PC-9 (cell line): Measurements from ENCODE around the gene PSMB7. TPM values are rescaled to one million over a fixed set of nuclear protein-coding genes. Genes with fewer than 3 reads are reported as not detected.

Source experiments
- BruUV-seq: library from RNA; stranded (reverse); fragments of 400-500 nt; replicated peaks from 2 replicates; lab custom pipeline; 2021; lab: Mats Ljungman, UMichigan
- CTCF ChIA-PET: fragments of 300-600 bp; sonication (Branson Sonifier 250); formaldehyde crosslinking; loops from one replicate; lab custom pipeline; 2022; ENCODE audit warnings: antibody characterized with exemption; lab: Charles Lee
- POLR2A ChIA-PET: fragments of 300-600 bp; sonication (Branson Sonifier 250); formaldehyde crosslinking; loops from one replicate; lab custom pipeline; 2022; ENCODE audit warnings: antibody characterized with exemption; ENCODE audit not compliant: unreplicated experiment; lab: Charles Lee
- DNase-seq, 2 experiments: peaks; one replicate each; pipeline versions ENCODE4 v3.0.0 to v3.0.0-alpha.2; 2015 to 2022; ENCODE audit warnings: mixed read lengths in 1 of 2
- H2AFZ ChIP-seq: fragments of 200-600 bp; sonication (generic); 2 replicates; pipeline ENCODE4 v1.8.1; 2017; ENCODE audit warnings: antibody characterized with exemption
- H3F3A ChIP-seq: fragments of 200-600 bp; sonication (generic); 2 replicates; pipeline ENCODE4 v1.8.1; 2017; ENCODE audit warnings: antibody characterized with exemption, mild to moderate bottlenecking, low read depth; ENCODE audit not compliant: insufficient read depth
- H3K27ac ChIP-seq: fragments of 200-600 bp; sonication (generic); 2 replicates; pipeline ENCODE4 v1.6.1; 2016; ENCODE audit warnings: mixed run types
- H3K27me3 ChIP-seq: fragments of 200-600 bp; sonication (generic); 2 replicates; pipeline ENCODE4 v1.6.1; 2016; ENCODE audit warnings: low read depth, mixed run types; ENCODE audit not compliant: insufficient read depth
- H3K36me3 ChIP-seq: fragments of 200-600 bp; sonication (generic); 2 replicates; pipeline ENCODE4 v1.6.1; 2016; ENCODE audit warnings: low read depth, mixed run types
- H3K4me1 ChIP-seq: fragments of 200-600 bp; sonication (generic); replicated peaks from 2 replicates; pipeline ENCODE4 v1.6.1; 2016; ENCODE audit warnings: mixed run types; ENCODE audit not compliant: insufficient read depth
- H3K4me2 ChIP-seq: fragments of 200-600 bp; sonication (generic); 2 replicates; pipeline ENCODE4 v1.6.1; 2017; ENCODE audit warnings: mixed run types
- H3K4me3 ChIP-seq: fragments of 200-600 bp; sonication (generic); 2 replicates; pipeline ENCODE4 v1.6.1; 2016; ENCODE audit warnings: mixed run types
- H3K79me2 ChIP-seq: fragments of 200-600 bp; sonication (generic); 2 replicates; pipeline ENCODE4 v1.6.1; 2017; ENCODE audit warnings: low read depth, mixed run types
- H3K9me2 ChIP-seq: fragments of 200-600 bp; sonication (generic); 2 replicates; pipeline ENCODE4 v1.8.1; 2017; ENCODE audit warnings: mild to moderate bottlenecking; ENCODE audit not compliant: insufficient read depth
- H3K9me3 ChIP-seq: fragments of 200-600 bp; sonication (generic); 2 replicates; pipeline ENCODE4 v1.8.1; 2016; ENCODE audit warnings: low read depth; ENCODE audit not compliant: insufficient read depth
- H4K20me1 ChIP-seq: fragments of 200-600 bp; sonication (generic); 2 replicates; pipeline ENCODE4 v1.8.1; 2017; ENCODE audit not compliant: insufficient read depth
- CTCF ChIP-seq: fragments of 200-600 bp; sonication (generic); conservative IDR thresholded peaks from 2 replicates; pipeline ENCODE4 v1.6.1; 2017; ENCODE audit warnings: mixed run types, antibody characterized with exemption, mild to moderate bottlenecking, moderate library complexity
- EZH2 ChIP-seq: fragments of 200-600 bp; sonication (generic); IDR thresholded peaks from 2 replicates; pipeline ENCODE4 v1.8.0; 2017; ENCODE audit warnings: antibody characterized with exemption, low read depth
- intact Hi-C: fragments of 100-400 bp; cut with micrococcal nuclease; formaldehyde crosslinking; loops from one replicate; pipeline ENCODE4 v1.10.0; 2022; ENCODE audit not compliant: unreplicated experiment
- total RNA-seq: library from RNA; stranded (reverse); gene quantifications from 2 replicates; pipeline ENCODE4 v1.2.3, GENCODE V29; 2021

Gene PSMB7
- total RNA-seq, 1 experiment from 2014 or later = 359 TPM

GRCh38 chr9:124453586-124454191, 38.4 kb upstream of the PSMB7 start:
- no peak overlapping the region for H3K27ac ChIP-seq
- peaks cover 5% of the 10 kb centered on the region; the same call in 1 of the 2 replicates for H3F3A ChIP-seq
- no peaks in the 10 kb centered on the region for H3K9me2 ChIP-seq
- no peak overlapping the region for H3K4me2 ChIP-seq
- no peaks in the 10 kb centered on the region for H3K9me3 ChIP-seq
- POLR2A ChIA-PET = interaction anchor here (0.6 kb wide), 2 partner anchors 10 to 76 kb away, joined by 3 to 8 read pairs; no protein-coding TSS in a partner anchor
- intact Hi-C loops = no loop called here
- no peaks in the 10 kb centered on the region for H3K79me2 ChIP-seq
- no TSS peak for BruUV-seq
- no peak overlapping the region for H2AFZ ChIP-seq
- TF ChIP-seq CTCF = no peak
- TF ChIP-seq EZH2 = no peak
- no peaks in the 10 kb centered on the region for H4K20me1 ChIP-seq
- no peaks in the 10 kb centered on the region for H3K27me3 ChIP-seq
- H3K4me1 ChIP-seq = no peaks in the 10 kb centered on the region
- CTCF ChIA-PET = interaction anchor here (0.6 kb wide), 1 partner anchor 1547 kb away, joined by 10 read pairs; no protein-coding TSS in a partner anchor
- H3K4me3 ChIP-seq = no peak overlapping the region
- peak in 1 of 2 experiments; percentile 59 for DNase-seq
- H3K36me3 ChIP-seq = no peaks in the 10 kb centered on the region

GRCh38 chr9:124452841-124453585, 37.8 kb upstream of the PSMB7 start:
- TF ChIP-seq EZH2 = no peak
- TF ChIP-seq CTCF = no peak
- BruUV-seq = no TSS peak
- Histone ChIP-seq H2AFZ (no peak overlapping the region), H3K27me3 (no peaks in the 10 kb centered on the region), H4K20me1 (no peaks in the 10 kb centered on the region), H3K36me3 (no peaks in the 10 kb centered on the region), H3K4me2 (no peak overlapping the region), H3K4me3 (no peak overlapping the region), H3F3A (peaks cover 5% of the 10 kb centered on the region; the same call in 1 of the 2 replicates), H3K79me2 (no peaks in the 10 kb centered on the region), H3K9me3 (no peaks in the 10 kb centered on the region), H3K4me1 (no peaks in the 10 kb centered on the region), H3K9me2 (no peaks in the 10 kb centered on the region), H3K27ac (no peak overlapping the region)
- ChIA-PET POLR2A (interaction anchor here (0.6 kb wide), 1 partner anchor 10 kb away, joined by 3 read pairs; no protein-coding TSS in a partner anchor), CTCF (no interaction called here)
- DNase-seq = no peak
- intact Hi-C loops = no loop called here

- no peak overlapping the region for H3K4me2 ChIP-seq
- no peak overlapping the region for H3K27ac ChIP-seq
- H2AFZ ChIP-seq = no peak overlapping the region
Observed at GRCh38 chr9:124452326-124452725, 37.1 kb upstream of the PSMB7 start.

More at GRCh38 chr9:124452326-124452725, 37.1 kb upstream of the PSMB7 start:
- no peaks in the 10 kb centered on the region for H3K79me2 ChIP-seq
- H3K4me1 ChIP-seq = no peaks in the 10 kb centered on the region
- intact Hi-C loops = no loop called here
- TF ChIP-seq CTCF (no peak), EZH2 (no peak)
- H3K9me3 ChIP-seq = no peaks in the 10 kb centered on the region
- no peaks in the 10 kb centered on the region for H3K36me3 ChIP-seq
- peaks cover 5% of the 10 kb centered on the region; the same call in 1 of the 2 replicates for H3F3A ChIP-seq
- CTCF ChIA-PET = no interaction called here
- H3K9me2 ChIP-seq = no peaks in the 10 kb centered on the region
- H4K20me1 ChIP-seq = no peaks in the 10 kb centered on the region
- no peak overlapping the region for H3K4me3 ChIP-seq
- H3K27me3 ChIP-seq = no peaks in the 10 kb centered on the region
- no TSS peak for BruUV-seq
- POLR2A ChIA-PET = no interaction called here
- no peak for DNase-seq
